IMR-90 (cell line): ENCODE data around the gene AP5B1. TPM values are rescaled to one million over a fixed set of nuclear protein-coding genes. Genes with fewer than 3 reads are reported as not detected.

Experiments
- ATAC-seq: fragments of 200-7000 bp; cut with Tn5 transposase; 2 replicates; pipeline ENCODE4 v1.9.1; 2020; ENCODE audit warnings: low read depth, mild to moderate bottlenecking, moderate library complexity
- BruUV-seq: library from RNA; stranded (reverse); fragments of 400-500 nt; replicated peaks from 2 replicates; lab custom pipeline; 2021; lab: Mats Ljungman, UMichigan
- CTCF ChIA-PET: fragments of 300-600 bp; formaldehyde crosslinking; extraction: SDS; loops from one replicate; lab custom pipeline; 2021; ENCODE audit warnings: antibody characterized with exemption; lab: Yijun Ruan, JAX
- POLR2A ChIA-PET: fragments of 300-600 bp; sonication (Branson Sonifier 250); formaldehyde crosslinking; loops from one replicate; lab custom pipeline; 2022; ENCODE audit warnings: antibody characterized with exemption; ENCODE audit not compliant: unreplicated experiment; lab: Charles Lee
- DNase-seq: peaks from one replicate; pipeline ENCODE4 v3.0.0; 2013
- H2AFZ ChIP-seq: replicated peaks from 2 replicates; pipeline ENCODE3; 2013; ENCODE audit warnings: low read length, mild to moderate bottlenecking; ENCODE audit not compliant: poor library complexity
- H2AK5ac ChIP-seq: 2 replicates; pipeline ENCODE4 v1.6.1; 2013; ENCODE audit warnings: low read depth, low read length, inconsistent platforms
- H2AK9ac ChIP-seq: replicated peaks from 2 replicates; pipeline ENCODE3; 2013; ENCODE audit warnings: mild to moderate bottlenecking, low read depth, low read length, moderate library complexity; ENCODE audit not compliant: poor library complexity
- H2BK120ac ChIP-seq: 2 replicates; pipeline ENCODE4 v1.6.1; 2013; ENCODE audit warnings: low read depth, low read length, inconsistent platforms
- H2BK15ac ChIP-seq: 3 replicates; pipeline ENCODE4 v1.6.1; 2013; ENCODE audit warnings: low read depth, low read length, inconsistent platforms
- H2BK20ac ChIP-seq: 2 replicates; pipeline ENCODE4 v1.6.1; 2013; ENCODE audit warnings: low read depth, mild to moderate bottlenecking, inconsistent platforms, low read length, moderate library complexity
- H2BK5ac ChIP-seq: 2 replicates; pipeline ENCODE4 v1.6.1; 2013; ENCODE audit warnings: mild to moderate bottlenecking, low read depth, low read length, inconsistent platforms; ENCODE audit not compliant: poor library complexity, severe bottlenecking
- H3K14ac ChIP-seq: replicated peaks from 2 replicates; pipeline ENCODE4 v1.6.1; 2013; ENCODE audit warnings: low read depth, low read length, inconsistent platforms
- H3K18ac ChIP-seq: 2 replicates; pipeline ENCODE4 v1.6.1; 2013; ENCODE audit warnings: low read depth, low read length, control low read depth
- H3K23ac ChIP-seq: 2 replicates; pipeline ENCODE4 v1.6.1; 2013; ENCODE audit warnings: low read depth, low read length, inconsistent platforms
- H3K27ac ChIP-seq: 2 replicates; pipeline ENCODE4 v1.5.1; 2013; ENCODE audit warnings: mild to moderate bottlenecking, control low read depth, low read length; ENCODE audit not compliant: insufficient read depth
- H3K27me3 ChIP-seq: 2 replicates; pipeline ENCODE4 v1.6.1; 2013; ENCODE audit warnings: low read length; ENCODE audit not compliant: control insufficient read depth, insufficient read depth
- H3K36me3 ChIP-seq: 2 replicates; pipeline ENCODE4 v1.6.1; 2013; ENCODE audit warnings: low read length, mixed read lengths; ENCODE audit not compliant: control insufficient read depth, insufficient read depth
- H3K4ac ChIP-seq: 2 replicates; pipeline ENCODE4 v1.6.1; 2013; ENCODE audit warnings: low read depth, low read length, inconsistent platforms
- H3K4me1 ChIP-seq: 2 replicates; pipeline ENCODE4 v1.6.1; 2013; ENCODE audit warnings: low read length, mixed read lengths; ENCODE audit not compliant: control insufficient read depth, insufficient read depth
- H3K4me2 ChIP-seq: 2 replicates; pipeline ENCODE4 v1.6.1; 2013; ENCODE audit warnings: low read depth, mild to moderate bottlenecking, control low read depth, low read length, moderate library complexity
- H3K4me3 ChIP-seq: 2 replicates; pipeline ENCODE4 v1.5.1; 2013; ENCODE audit warnings: low read depth, mild to moderate bottlenecking, control low read depth, low read length, moderate library complexity; ENCODE audit not compliant: insufficient read depth
- H3K56ac ChIP-seq: 2 replicates; pipeline ENCODE4 v1.6.1; 2013; ENCODE audit warnings: low read length, inconsistent platforms; ENCODE audit not compliant: insufficient read depth; ENCODE audit errors: extremely low read depth
- H3K79me1 ChIP-seq, 2 experiments: 2 replicates each; pipeline ENCODE4 v1.6.1; 2013; ENCODE audit warnings: low read length in 2 of 2, inconsistent platforms in 1 of 2, low read depth in 1 of 2
- H3K9ac ChIP-seq: 2 replicates; pipeline ENCODE4 v1.6.1; 2013; ENCODE audit warnings: low read depth, low read length, control low read depth
- H3K9me1 ChIP-seq: 2 replicates; pipeline ENCODE4 v1.6.1; 2013; ENCODE audit warnings: low read length, inconsistent platforms; ENCODE audit not compliant: insufficient read depth
- H3K9me3 ChIP-seq: 2 replicates; pipeline ENCODE4 v1.6.1; 2013; ENCODE audit warnings: low read length; ENCODE audit not compliant: control insufficient read depth, insufficient read depth
- H4K20me1 ChIP-seq: 2 replicates; pipeline ENCODE4 v1.6.1; 2013; ENCODE audit warnings: low read length, inconsistent platforms; ENCODE audit not compliant: insufficient read depth
- H4K5ac ChIP-seq: 2 replicates; pipeline ENCODE4 v1.6.1; 2013; ENCODE audit warnings: mild to moderate bottlenecking, low read depth, low read length, control low read depth
- H4K8ac ChIP-seq, 2 experiments: 2 replicates each; pipeline ENCODE4 v1.6.1; 2013; ENCODE audit warnings: low read depth in 2 of 2, low read length in 2 of 2, control low read depth in 1 of 2, inconsistent platforms in 1 of 2
- H4K91ac ChIP-seq: 2 replicates; pipeline ENCODE4 v1.6.1; 2013; ENCODE audit warnings: low read depth, low read length, inconsistent platforms; ENCODE audit not compliant: insufficient read depth
- BHLHE40 ChIP-seq: fragments of 150-350 bp; IDR thresholded peaks from 2 replicates; pipeline ENCODE4 v1.6.1; 2016; ENCODE audit warnings: mild to moderate bottlenecking, low read depth, low read length
- CEBPB ChIP-seq: IDR thresholded peaks from 2 replicates; pipeline ENCODE4 v1.6.1; 2012; ENCODE audit warnings: low read depth, low read length, improper control_type of control experiment
- CHD1 ChIP-seq: IDR thresholded peaks from 2 replicates; pipeline ENCODE4 v1.6.1; 2012; ENCODE audit warnings: low read depth, low read length, improper control_type of control experiment
- MAFK ChIP-seq: IDR thresholded peaks from 2 replicates; pipeline ENCODE4 v1.6.1; 2012; ENCODE audit warnings: low read depth, low read length, improper control_type of control experiment
- MAZ ChIP-seq: IDR thresholded peaks from 2 replicates; pipeline ENCODE4 v1.6.1; 2012; ENCODE audit warnings: low read depth, mild to moderate bottlenecking, low read length, improper control_type of control experiment, moderate library complexity, borderline replicate concordance
- MXI1 ChIP-seq: IDR thresholded peaks from 2 replicates; pipeline ENCODE4 v1.6.1; 2012; ENCODE audit warnings: low read depth, mild to moderate bottlenecking, low read length, moderate library complexity, borderline replicate concordance
- NFE2L2 ChIP-seq: fragments of 150-350 bp; IDR thresholded peaks from 2 replicates; pipeline ENCODE4 v1.6.1; 2016; ENCODE audit warnings: low read depth, mild to moderate bottlenecking, low read length
- POLR2A ChIP-seq: IDR thresholded peaks from 2 replicates; pipeline ENCODE4 v1.6.1; 2012; ENCODE audit warnings: mild to moderate bottlenecking, low read depth, low read length
- RCOR1 ChIP-seq: IDR thresholded peaks from 2 replicates; pipeline ENCODE4 v1.6.1; 2012; ENCODE audit warnings: mild to moderate bottlenecking, low read length, improper control_type of control experiment; ENCODE audit not compliant: insufficient replicate concordance
- RFX5 ChIP-seq: IDR thresholded peaks from 2 replicates; pipeline ENCODE4 v1.8.0; 2012; ENCODE audit warnings: low read depth, mild to moderate bottlenecking, low read length, moderate library complexity
- WGBS, 2 experiments: methylation state at CpG; one replicate each; pipeline versions ENCODE4 v1.1.5 to v1.1.7; 2013; ENCODE audit warnings: missing lambda C conversion rate in 2 of 2; ENCODE audit not compliant: insufficient read length in 1 of 2; ENCODE audit errors: extremely low coverage in 2 of 2; 5-methylcytosine and 5-hydroxymethylcytosine counted together
- dilution Hi-C: fragments of 300-500 bp; cut with HindIII; formaldehyde crosslinking; loops from one replicate; pipeline ENCODE4 v1.14.3; 2018; ENCODE audit warnings: low sequenced_read_pairs; ENCODE audit not compliant: unreplicated experiment
- in situ Hi-C: fragments of 300-500 bp; cut with MboI; formaldehyde crosslinking; loops from 3 replicates; pipeline ENCODE4 v1.14.3; 2019; ENCODE audit warnings: low sequenced_read_pairs, inconsistent platforms, mixed read lengths
- intact Hi-C: fragments of 100-400 bp; cut with micrococcal nuclease; formaldehyde crosslinking; loops from 2 replicates; pipeline ENCODE4 v1.10.0; 2022
- polyA plus RNA-seq, 3 experiments: library from polyadenylated mRNA; depleted of rRNA; stranded (reverse); fragments of >200 nt; gene quantifications; 2 replicates each; pipeline ENCODE4 v1.2.3, GENCODE V29; 2012; ENCODE audit warnings: low replicate concordance in 1 of 3
- total RNA-seq: library from RNA; depleted of rRNA; stranded (reverse); fragments of >200 nt; gene quantifications from 2 replicates; pipeline ENCODE4 v1.2.3, GENCODE V29; 2012
- TF ChIP-seq, protein P1 (sequence below): fragments of 150-350 bp; IDR thresholded peaks from 2 replicates; pipeline ENCODE4 v1.6.1; 2016; ENCODE audit warnings: low read depth, mild to moderate bottlenecking, low read length, moderate library complexity, borderline replicate concordance
- TF ChIP-seq, protein P2 (sequence below): conservative IDR thresholded peaks from 2 replicates; pipeline ENCODE4 v1.5.1; 2012; ENCODE audit warnings: mild to moderate bottlenecking, low read depth, low read length, improper control_type of control experiment
- TF ChIP-seq, protein P3 (sequence below): fragments of 150-350 bp; IDR thresholded peaks from 2 replicates; pipeline ENCODE4 v1.6.1; 2017; ENCODE audit warnings: mild to moderate bottlenecking, antibody characterized with exemption, low read length, low read depth

Gene AP5B1
- total and polyA plus RNA-seq, 2 of the 4 experiments (the other 2 are of a cell fraction), result 2.5 to 5.0 TPM

DNA sequence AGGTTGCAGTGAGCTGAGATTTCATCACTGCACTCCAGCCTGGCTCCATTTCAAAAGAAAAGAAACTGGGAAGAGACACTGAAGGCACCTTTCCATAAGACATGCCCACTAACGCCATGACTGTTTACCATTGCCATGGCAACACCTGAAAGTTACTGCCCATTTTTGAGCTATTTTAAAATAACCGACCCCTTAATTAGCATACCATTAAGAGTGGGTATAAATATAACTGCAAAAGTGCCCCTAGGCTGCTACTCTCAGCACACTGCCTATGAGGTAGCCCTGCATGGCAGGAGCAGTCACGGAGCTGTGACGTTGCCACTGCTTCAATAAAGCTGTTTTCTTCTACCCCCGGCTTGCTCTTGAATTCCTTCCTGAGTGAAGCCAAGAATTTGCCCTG is 50.3 kb downstream of the AP5B1 start:
- BruUV-seq, result no TSS peak
- POLR2A ChIA-PET, result no interaction called here

More for the DNA sequence above, 50.3 kb downstream of the AP5B1 start:
- DNase-seq (no peak), ATAC-seq (no peak)
- H3K18ac ChIP-seq, result no peak overlapping the region
- H2AK5ac ChIP-seq, result no peak overlapping the region
- no peak overlapping the region for H3K56ac ChIP-seq
- H3K4me2 ChIP-seq, result no peak overlapping the region
- H3K27ac ChIP-seq, result no peak overlapping the region
- H3K4ac ChIP-seq, result no peak overlapping the region
- H3K9ac ChIP-seq, result no peak overlapping the region
- no peak overlapping the region for H2AK9ac ChIP-seq
- intact Hi-C loops, result no loop called here
- H3K14ac ChIP-seq, result no peak overlapping the region
- H4K5ac ChIP-seq, result no peak overlapping the region
- no peak overlapping the region for H4K8ac ChIP-seq
- in situ Hi-C loops, result no loop called here
- dilution Hi-C loops, result no loop called here
- no peak overlapping the region for H2BK15ac ChIP-seq
- no peak overlapping the region for H2BK5ac ChIP-seq
- TF ChIP-seq RCOR1 (no peak), CHD1 (no peak), BHLHE40 (no peak), POLR2A (no peak), MXI1 (no peak), RFX5 (no peak), CEBPB (no peak), MAZ (no peak), MAFK (no peak), NFE2L2 (no peak)
- TF ChIP-seq, protein P1, sequence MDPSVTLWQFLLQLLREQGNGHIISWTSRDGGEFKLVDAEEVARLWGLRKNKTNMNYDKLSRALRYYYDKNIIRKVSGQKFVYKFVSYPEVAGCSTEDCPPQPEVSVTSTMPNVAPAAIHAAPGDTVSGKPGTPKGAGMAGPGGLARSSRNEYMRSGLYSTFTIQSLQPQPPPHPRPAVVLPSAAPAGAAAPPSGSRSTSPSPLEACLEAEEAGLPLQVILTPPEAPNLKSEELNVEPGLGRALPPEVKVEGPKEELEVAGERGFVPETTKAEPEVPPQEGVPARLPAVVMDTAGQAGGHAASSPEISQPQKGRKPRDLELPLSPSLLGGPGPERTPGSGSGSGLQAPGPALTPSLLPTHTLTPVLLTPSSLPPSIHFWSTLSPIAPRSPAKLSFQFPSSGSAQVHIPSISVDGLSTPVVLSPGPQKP, result no peak
- TF ChIP-seq, protein P2, sequence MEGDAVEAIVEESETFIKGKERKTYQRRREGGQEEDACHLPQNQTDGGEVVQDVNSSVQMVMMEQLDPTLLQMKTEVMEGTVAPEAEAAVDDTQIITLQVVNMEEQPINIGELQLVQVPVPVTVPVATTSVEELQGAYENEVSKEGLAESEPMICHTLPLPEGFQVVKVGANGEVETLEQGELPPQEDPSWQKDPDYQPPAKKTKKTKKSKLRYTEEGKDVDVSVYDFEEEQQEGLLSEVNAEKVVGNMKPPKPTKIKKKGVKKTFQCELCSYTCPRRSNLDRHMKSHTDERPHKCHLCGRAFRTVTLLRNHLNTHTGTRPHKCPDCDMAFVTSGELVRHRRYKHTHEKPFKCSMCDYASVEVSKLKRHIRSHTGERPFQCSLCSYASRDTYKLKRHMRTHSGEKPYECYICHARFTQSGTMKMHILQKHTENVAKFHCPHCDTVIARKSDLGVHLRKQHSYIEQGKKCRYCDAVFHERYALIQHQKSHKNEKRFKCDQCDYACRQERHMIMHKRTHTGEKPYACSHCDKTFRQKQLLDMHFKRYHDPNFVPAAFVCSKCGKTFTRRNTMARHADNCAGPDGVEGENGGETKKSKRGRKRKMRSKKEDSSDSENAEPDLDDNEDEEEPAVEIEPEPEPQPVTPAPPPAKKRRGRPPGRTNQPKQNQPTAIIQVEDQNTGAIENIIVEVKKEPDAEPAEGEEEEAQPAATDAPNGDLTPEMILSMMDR, result no peak
- TF ChIP-seq, protein P3, sequence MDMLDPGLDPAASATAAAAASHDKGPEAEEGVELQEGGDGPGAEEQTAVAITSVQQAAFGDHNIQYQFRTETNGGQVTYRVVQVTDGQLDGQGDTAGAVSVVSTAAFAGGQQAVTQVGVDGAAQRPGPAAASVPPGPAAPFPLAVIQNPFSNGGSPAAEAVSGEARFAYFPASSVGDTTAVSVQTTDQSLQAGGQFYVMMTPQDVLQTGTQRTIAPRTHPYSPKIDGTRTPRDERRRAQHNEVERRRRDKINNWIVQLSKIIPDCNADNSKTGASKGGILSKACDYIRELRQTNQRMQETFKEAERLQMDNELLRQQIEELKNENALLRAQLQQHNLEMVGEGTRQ, result no peak
- H3K4me1 ChIP-seq, result no peaks in the 10 kb centered on the region
- H2AFZ ChIP-seq, result no peak overlapping the region
- CTCF ChIA-PET, result no interaction called here
- H2BK20ac ChIP-seq, result no peak overlapping the region
- H3K27me3 ChIP-seq, result peaks cover 12% of the 10 kb centered on the region
- H4K20me1 ChIP-seq, result no peaks in the 10 kb centered on the region
- H2BK120ac ChIP-seq, result no peak overlapping the region
- peaks cover 2% of the 10 kb centered on the region; the same call in 1 of the 2 replicates for H3K9me3 ChIP-seq
- H3K23ac ChIP-seq, result no peak overlapping the region
- no peak overlapping the region for H4K91ac ChIP-seq
- H3K4me3 ChIP-seq, result no peak overlapping the region
- H3K9me1 ChIP-seq, result no peaks in the 10 kb centered on the region
- no CpG with 5 or more reads among the region's 5 CpGs for WGBS, 2 experiments
- no peaks in the 10 kb centered on the region for H3K36me3 ChIP-seq
- H3K79me1 ChIP-seq, result no peaks in the 10 kb centered on the region
